Measurements from ENCODE around the gene RAD50. TPM values are rescaled to one million over a fixed set of nuclear protein-coding genes. Genes with fewer than 3 reads are reported as not detected.

The RAD50 gene
- total RNA-seq, 1 donor from 2014 or later: 48.2 TPM

DNA sequence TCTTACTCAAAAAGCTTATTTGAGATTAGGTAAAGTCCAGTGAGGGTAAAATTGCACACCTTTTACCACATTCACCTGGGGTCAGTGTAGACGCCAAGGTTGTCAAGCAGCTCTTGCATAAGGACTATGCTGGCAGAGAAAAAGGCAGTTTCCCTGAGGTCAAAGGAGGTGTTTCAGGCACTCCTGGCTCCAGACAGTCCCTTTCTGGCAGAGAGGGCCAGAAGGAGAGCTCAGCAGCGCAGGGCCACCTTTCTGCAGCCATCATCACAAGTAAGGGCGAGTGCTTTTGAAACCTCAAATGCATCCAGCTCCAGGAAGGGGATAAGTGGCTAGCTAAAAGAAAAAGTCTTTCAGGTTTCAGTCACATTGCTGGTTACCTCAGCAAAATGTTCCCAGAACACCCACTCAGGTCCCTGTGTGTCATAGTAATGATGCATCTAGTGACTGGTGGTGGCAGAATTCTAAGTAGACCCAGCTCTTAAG, 84.5 kb downstream of the RAD50 start:
- Mint-ChIP-seq H3K9me3 (no peaks in the 10 kb centered on the region), H3K27ac (no peak overlapping the region)
- no peaks in the 10 kb centered on the region for H3K36me3 ChIP-seq

GRCh38 chr5:132641841-132642240, 85.1 kb downstream of the RAD50 start:
- Histone ChIP-seq H4K20me1 (ENCODE audit: low read depth) (no peaks in the 10 kb centered on the region), H3F3A (ENCODE audit: low read depth) (no peaks in the 10 kb centered on the region), H3K4me1 (no peaks in the 10 kb centered on the region), H2AFZ (replicated peaks) (no peak overlapping the region), H3K4me3 (no peak overlapping the region), H3K27ac (no peak overlapping the region), H3K9ac (no peak overlapping the region), H3K36me3 (no peaks in the 10 kb centered on the region), H3K9me3 (ENCODE audit: low read depth) (no peaks in the 10 kb centered on the region), H3K27me3 (no peaks in the 10 kb centered on the region), H3K79me2 (ENCODE audit: low read depth) (no peaks in the 10 kb centered on the region), H3K4me2 (no peak overlapping the region)
- Mint-ChIP-seq H3K27ac (no peak overlapping the region), H3K9me3 (no peaks in the 10 kb centered on the region), H3K4me3 (no peak overlapping the region), H3K4me1 (no peaks in the 10 kb centered on the region), H3K27me3 (ENCODE audit: insufficient read depth, low read depth) (no peaks in the 10 kb centered on the region), H3K36me3 (peaks cover 4% of the 10 kb centered on the region)
- no peak for TF ChIP-seq CTCF (IDR thresholded peaks at IDR 0.05)
- TF ChIP-seq EZH2 (IDR thresholded peaks at IDR 0.05): no peak
- TF ChIP-seq EZH2phosphoT487 (IDR thresholded peaks at IDR 0.05): no peak
- no peak for DNase-seq (ENCODE audit: low spot score)

More for the DNA sequence above, 84.5 kb downstream of the RAD50 start:
- Histone ChIP-seq H3K27ac (no peak overlapping the region), H3K4me1 (no peaks in the 10 kb centered on the region), H4K20me1 (ENCODE audit: low read depth) (no peaks in the 10 kb centered on the region), H3K9me3 (ENCODE audit: low read depth) (no peaks in the 10 kb centered on the region), H3K4me3 (no peak overlapping the region), H3F3A (ENCODE audit: low read depth) (no peaks in the 10 kb centered on the region), H3K79me2 (ENCODE audit: low read depth) (no peaks in the 10 kb centered on the region), H3K9ac (no peak overlapping the region), H3K4me2 (no peak overlapping the region), H2AFZ (replicated peaks) (no peak overlapping the region), H3K27me3 (no peaks in the 10 kb centered on the region)
- no peak for DNase-seq (ENCODE audit: low spot score)
- H3K4me1 Mint-ChIP-seq: no peaks in the 10 kb centered on the region
- peaks cover 4% of the 10 kb centered on the region for H3K36me3 Mint-ChIP-seq
- no peak overlapping the region for H3K4me3 Mint-ChIP-seq
- no peaks in the 10 kb centered on the region for H3K27me3 Mint-ChIP-seq (ENCODE audit: insufficient read depth, low read depth)
- TF ChIP-seq EZH2 (IDR thresholded peaks at IDR 0.05): no peak
- TF ChIP-seq EZH2phosphoT487 (IDR thresholded peaks at IDR 0.05): no peak
- no peak for TF ChIP-seq CTCF (IDR thresholded peaks at IDR 0.05)

DNA sequence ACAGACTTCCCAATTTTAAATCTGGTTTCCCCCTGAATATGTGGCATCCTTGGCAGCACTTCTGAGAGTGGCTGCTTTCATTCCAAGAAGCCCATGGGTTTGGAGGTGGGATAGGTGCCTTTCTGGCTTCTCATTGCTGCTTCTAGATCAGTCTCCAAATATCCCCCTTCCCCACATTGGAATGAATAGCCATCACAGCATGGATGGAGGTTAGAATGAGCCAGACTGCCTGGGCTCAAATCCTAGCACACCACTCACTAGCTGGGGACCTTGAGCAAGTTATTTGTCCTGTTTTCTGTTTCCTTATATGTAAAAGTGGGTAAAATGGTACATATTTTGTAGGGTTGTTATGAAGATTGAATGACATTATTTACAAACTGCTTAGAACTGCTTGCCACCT, 87.4 kb downstream of the RAD50 start:
- H3K36me3 ChIP-seq: no peaks in the 10 kb centered on the region
- H3K27ac ChIP-seq: no peak overlapping the region
- Mint-ChIP-seq H3K27ac (no peak overlapping the region), H3K4me3 (no peak overlapping the region), H3K4me1 (no peaks in the 10 kb centered on the region), H3K36me3 (no peaks in the 10 kb centered on the region), H3K27me3 (ENCODE audit: insufficient read depth, low read depth) (no peaks in the 10 kb centered on the region), H3K9me3 (peaks cover 12% of the 10 kb centered on the region)
- no peaks in the 10 kb centered on the region for H3K27me3 ChIP-seq
- no peak overlapping the region for H3K9ac ChIP-seq
- H4K20me1 ChIP-seq (ENCODE audit: low read depth): no peaks in the 10 kb centered on the region
- no peak overlapping the region for H3K4me2 ChIP-seq
- H3K9me3 ChIP-seq (ENCODE audit: low read depth): no peaks in the 10 kb centered on the region
- H3K79me2 ChIP-seq (ENCODE audit: low read depth): no peaks in the 10 kb centered on the region
- H2AFZ ChIP-seq (replicated peaks): no peak overlapping the region
- no peaks in the 10 kb centered on the region for H3F3A ChIP-seq (ENCODE audit: low read depth)
- DNase-seq (ENCODE audit: low spot score): no peak
- no peak overlapping the region for H3K4me3 ChIP-seq
- no peak for TF ChIP-seq CTCF (IDR thresholded peaks at IDR 0.05)
- TF ChIP-seq EZH2phosphoT487 (IDR thresholded peaks at IDR 0.05): no peak
- no peak for TF ChIP-seq EZH2 (IDR thresholded peaks at IDR 0.05)
- no peaks in the 10 kb centered on the region for H3K4me1 ChIP-seq
